Right lobe of liver (tissue), 4 donors: Measurements from ENCODE around the gene SMIM26.

Source experiments
- CTCF ChIP-seq, 4 donors: fragments of 200-600 bp in 3 of 4; fragments of 450-650 bp in 1 of 4; IDR thresholded peaks; one replicate each; pipeline versions ENCODE4 v1.5.1 to v1.8.0; 2016 to 2022; ENCODE audit warnings: antibody characterized with exemption in 4 of 4, mild to moderate bottlenecking in 2 of 4
- POLR2A ChIP-seq: fragments of 450-650 bp; IDR thresholded peaks from one replicate; pipeline ENCODE4 v1.6.1; 2017; ENCODE audit warnings: antibody characterized with exemption, mild to moderate bottlenecking
- donor health status: DM: no; HTN: no; CAD: no.
- donor health status: DM: no; HTN: no; CAD: no.
- donor health status: DM: no; HTN: yes; CAD: no.

- no peak for TF ChIP-seq CTCF (IDR thresholded peaks at IDR 0.05)
- TF ChIP-seq POLR2A: no peak
Observed at GRCh38 chr20:18580012-18580411, 12.8 kb downstream of the SMIM26 start.
